Ascending aorta (tissue), 2 donors: ENCODE data around the gene PIBF1. TPM values are rescaled to one million over a fixed set of nuclear protein-coding genes. Genes with fewer than 3 reads are reported as not detected.

ENCODE experiments used
- DNase-seq, 2 donors: peaks; one replicate each; pipeline ENCODE4 v3.0.0-alpha.2; 2019; ENCODE audit warnings: low spot score in 2 of 2
- H3K27ac ChIP-seq, 2 donors: fragments of 200-600 bp; sonication (generic); one replicate each; pipeline ENCODE4 v1.5.1; 2016 to 2017; ENCODE audit warnings: mild to moderate bottlenecking in 1 of 2
- H3K27me3 ChIP-seq: fragments of 200-600 bp; sonication (generic); one replicate; pipeline ENCODE4 v1.5.1; 2017
- H3K36me3 ChIP-seq, 2 donors: fragments of 200-600 bp; sonication (generic); one replicate each; pipeline ENCODE4 v1.5.1; 2016
- H3K4me1 ChIP-seq, 2 donors: fragments of 200-600 bp; sonication (generic); one replicate each; pipeline ENCODE4 v1.5.1; 2016 to 2017; ENCODE audit warnings: mild to moderate bottlenecking in 1 of 2
- H3K4me3 ChIP-seq, 2 donors: fragments of 200-600 bp; sonication (generic); one replicate each; pipeline ENCODE4 v1.5.1; 2016 to 2017; ENCODE audit warnings: mild to moderate bottlenecking in 1 of 2
- H3K9me3 ChIP-seq, 2 donors: fragments of 200-600 bp; sonication (generic); one replicate each; pipeline ENCODE4 v1.5.1; 2016
- intact Hi-C: fragments of 100-400 bp; cut with DNase I; formaldehyde crosslinking; loops from one replicate; pipeline ENCODE4 v1.15.1; 2023
- total RNA-seq: library from RNA; depleted of rRNA; stranded (reverse); fragments of >200 nt; gene quantifications from one replicate; pipeline ENCODE4 v1.1.0, GENCODE V29; 2016
- TF ChIP-seq, protein P1 (sequence below), 3 experiments: fragments of 200-600 bp in 2 of 3; fragments of 450-650 bp in 1 of 3; sonication (generic) in 2 of 3; IDR thresholded peaks; one replicate each; pipeline ENCODE4 v1.5.1; 2016 to 2019; ENCODE audit warnings: antibody characterized with exemption in 3 of 3, mild to moderate bottlenecking in 1 of 3, moderate library complexity in 1 of 3

The PIBF1 gene
- total RNA-seq, 1 donor from 2014 or later = 17.0 TPM

DNA sequence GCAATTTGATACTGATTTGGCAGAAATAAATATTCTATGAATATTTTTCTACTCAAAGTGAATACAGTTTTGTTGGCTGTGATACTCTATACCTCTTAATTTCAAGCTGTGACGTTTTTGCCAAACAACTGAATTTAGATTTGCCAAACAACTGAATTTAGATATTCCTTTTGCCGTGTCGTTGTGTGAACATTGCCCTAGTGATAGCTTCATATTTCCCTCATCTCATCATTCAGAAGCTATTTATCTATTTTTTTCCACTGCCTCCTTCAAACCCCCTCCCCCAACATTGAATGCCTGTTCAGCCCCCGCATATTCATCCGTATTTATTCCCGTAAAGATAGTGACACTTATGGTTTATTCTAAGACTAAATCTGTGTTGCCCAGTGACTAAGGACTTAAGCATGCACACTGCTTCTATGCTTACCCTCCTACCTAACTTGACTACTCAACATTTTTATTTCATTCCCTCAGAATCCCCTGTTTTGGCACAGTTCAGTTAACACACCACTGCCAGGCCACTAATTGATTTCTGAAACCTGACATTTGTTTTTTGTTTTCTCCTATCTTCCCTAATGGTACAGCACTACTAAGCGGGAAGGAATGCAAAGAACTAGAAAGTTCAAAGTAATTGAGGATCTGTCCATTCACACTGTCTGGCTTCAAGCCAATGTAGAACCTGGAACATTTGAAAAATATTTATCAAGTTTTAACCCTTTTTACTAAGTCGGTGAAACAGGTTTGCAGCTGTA, 274.1 kb downstream of the PIBF1 start:
- intact Hi-C loops = loop anchor here (5.0 to 10.0 kb wide), 2 partner anchors 161 to 201 kb away; no protein-coding TSS in a partner anchor
- no peak for DNase-seq
- Histone ChIP-seq H3K4me3 (no peak overlapping the region), H3K36me3 (no peaks in the 10 kb centered on the region), H3K27me3 (no peaks in the 10 kb centered on the region), H3K4me1 (no peaks in the 10 kb centered on the region), H3K9me3 (no peaks in the 10 kb centered on the region), H3K27ac (no peak overlapping the region)
- TF ChIP-seq, protein P1, sequence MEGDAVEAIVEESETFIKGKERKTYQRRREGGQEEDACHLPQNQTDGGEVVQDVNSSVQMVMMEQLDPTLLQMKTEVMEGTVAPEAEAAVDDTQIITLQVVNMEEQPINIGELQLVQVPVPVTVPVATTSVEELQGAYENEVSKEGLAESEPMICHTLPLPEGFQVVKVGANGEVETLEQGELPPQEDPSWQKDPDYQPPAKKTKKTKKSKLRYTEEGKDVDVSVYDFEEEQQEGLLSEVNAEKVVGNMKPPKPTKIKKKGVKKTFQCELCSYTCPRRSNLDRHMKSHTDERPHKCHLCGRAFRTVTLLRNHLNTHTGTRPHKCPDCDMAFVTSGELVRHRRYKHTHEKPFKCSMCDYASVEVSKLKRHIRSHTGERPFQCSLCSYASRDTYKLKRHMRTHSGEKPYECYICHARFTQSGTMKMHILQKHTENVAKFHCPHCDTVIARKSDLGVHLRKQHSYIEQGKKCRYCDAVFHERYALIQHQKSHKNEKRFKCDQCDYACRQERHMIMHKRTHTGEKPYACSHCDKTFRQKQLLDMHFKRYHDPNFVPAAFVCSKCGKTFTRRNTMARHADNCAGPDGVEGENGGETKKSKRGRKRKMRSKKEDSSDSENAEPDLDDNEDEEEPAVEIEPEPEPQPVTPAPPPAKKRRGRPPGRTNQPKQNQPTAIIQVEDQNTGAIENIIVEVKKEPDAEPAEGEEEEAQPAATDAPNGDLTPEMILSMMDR (IDR thresholded peaks at IDR 0.05) = no peak

DNA sequence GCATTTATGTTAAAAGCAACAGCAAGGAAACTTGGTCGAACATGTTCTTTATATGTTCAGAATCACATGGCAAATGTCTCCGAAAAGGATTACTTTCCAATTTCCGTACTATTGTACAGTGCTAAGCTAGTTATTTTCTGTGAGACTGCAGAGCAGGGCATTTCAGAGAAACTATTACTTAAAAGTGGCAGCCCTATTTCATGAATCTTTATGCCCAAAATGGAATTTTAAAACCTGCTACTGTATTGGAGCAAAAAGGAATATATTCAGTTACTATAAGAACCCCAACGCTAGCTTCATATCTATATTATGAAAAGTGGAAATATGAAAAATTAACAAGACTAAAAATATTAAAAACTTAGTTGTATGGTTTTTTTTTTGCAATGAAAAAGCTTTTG, 274.6 kb downstream of the PIBF1 start:
- intact Hi-C loops = loop anchor here (5.0 to 10.0 kb wide), 2 partner anchors 161 to 202 kb away; no protein-coding TSS in a partner anchor
- Histone ChIP-seq H3K9me3 (no peaks in the 10 kb centered on the region), H3K4me1 (no peaks in the 10 kb centered on the region), H3K36me3 (no peaks in the 10 kb centered on the region), H3K4me3 (no peak overlapping the region), H3K27me3 (no peaks in the 10 kb centered on the region), H3K27ac (no peak overlapping the region)
- TF ChIP-seq, protein P1 (IDR thresholded peaks at IDR 0.05) = no peak
- no peak for DNase-seq

DNA sequence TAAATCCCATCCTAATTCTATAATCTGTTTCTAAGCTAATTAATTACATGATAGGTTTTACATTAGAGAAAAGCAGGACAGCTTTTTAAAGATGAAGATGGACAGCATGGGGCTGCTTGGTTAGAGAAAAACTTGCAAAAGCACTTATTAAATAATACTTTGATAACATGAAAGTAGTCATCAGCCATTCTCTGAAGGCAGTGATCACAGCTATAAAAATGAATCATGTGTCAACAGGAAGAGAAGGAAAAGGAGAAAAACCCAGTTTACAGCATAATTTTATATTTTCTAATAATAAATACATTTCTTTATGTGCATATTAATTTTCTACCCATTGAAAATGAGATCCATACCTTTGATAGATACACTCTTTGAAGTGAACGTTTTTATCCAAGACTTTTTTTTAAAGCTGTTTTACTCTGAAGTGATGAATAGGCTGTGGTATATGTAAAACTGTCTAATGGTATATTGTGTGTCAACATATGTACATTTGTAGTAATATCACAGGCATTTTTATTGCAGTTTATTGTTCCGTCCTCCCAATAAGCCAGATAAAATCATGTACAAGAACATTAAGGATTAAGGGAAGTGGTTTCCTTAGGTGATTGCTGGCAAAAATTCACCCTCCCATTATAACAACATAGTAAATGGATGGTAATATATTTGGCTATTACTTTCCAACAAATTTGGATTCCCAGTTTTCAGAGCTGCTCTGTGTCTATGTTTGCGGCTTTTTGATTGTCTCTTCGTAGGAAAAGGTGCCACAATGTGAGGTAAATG, 275.5 kb downstream of the PIBF1 start:
- intact Hi-C loops = loop anchor here (1.0 to 10.0 kb wide), 4 partner anchors 160 to 331 kb away; partner anchors contain the start of genes BORA, MZT1 and PIBF1
- Histone ChIP-seq H3K4me3 (peak overlapping the region; percentile 87 to 96), H3K4me1 (no peaks in the 10 kb centered on the region), H3K27me3 (no peaks in the 10 kb centered on the region), H3K27ac (no peak overlapping the region), H3K36me3 (no peaks in the 10 kb centered on the region), H3K9me3 (no peaks in the 10 kb centered on the region)
- DNase-seq = no peak
- TF ChIP-seq, protein P1 (IDR thresholded peaks at IDR 0.05) = no peak

DNA sequence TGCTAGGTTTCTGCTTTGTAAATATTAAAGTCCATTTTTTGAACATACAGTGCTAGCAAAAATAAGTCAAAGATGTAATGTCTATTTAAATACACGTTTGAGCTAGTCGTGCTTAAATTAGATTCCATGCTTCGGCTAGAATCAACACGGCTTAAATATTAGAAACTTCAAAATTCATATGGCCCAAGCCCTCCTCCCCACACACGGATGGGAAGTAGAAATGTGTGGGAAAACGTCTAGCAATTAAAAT, 276.1 kb downstream of the PIBF1 start:
- Histone ChIP-seq H3K4me3 (peak overlapping the region; percentile 87 to 96), H3K27ac (no peak overlapping the region), H3K36me3 (no peaks in the 10 kb centered on the region), H3K4me1 (no peaks in the 10 kb centered on the region), H3K9me3 (no peaks in the 10 kb centered on the region), H3K27me3 (no peaks in the 10 kb centered on the region)
- TF ChIP-seq, protein P1 (IDR thresholded peaks at IDR 0.05) = no peak
- intact Hi-C loops = loop anchor here (1.0 to 10.0 kb wide), 4 partner anchors 159 to 331 kb away; partner anchors contain the start of genes BORA, MZT1 and PIBF1
- no peak for DNase-seq

DNA sequence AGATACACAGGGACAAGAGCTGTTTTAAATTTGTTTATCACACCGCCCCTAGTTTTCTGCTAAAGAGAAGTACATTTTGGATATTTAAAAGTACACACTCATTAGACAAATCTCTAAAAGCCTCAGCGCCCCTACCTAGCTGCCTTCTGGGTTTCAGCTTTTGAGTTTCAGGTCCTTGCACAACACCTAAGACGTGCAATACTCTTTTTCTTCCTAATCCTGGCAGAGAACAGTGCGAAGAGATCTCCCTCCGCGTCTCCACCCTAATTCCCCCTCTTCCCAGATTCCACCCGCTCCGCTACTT, 276.5 kb downstream of the PIBF1 start:
- no peaks in the 10 kb centered on the region for H3K9me3 ChIP-seq
- intact Hi-C loops = loop anchor here (1.0 to 10.0 kb wide), 4 partner anchors 159 to 332 kb away; partner anchors contain the start of genes BORA, MZT1 and PIBF1
- peak overlapping the region in 1 of 2 donors; percentile 27 for H3K27ac ChIP-seq
- no peaks in the 10 kb centered on the region for H3K36me3 ChIP-seq
- DNase-seq = no peak
- TF ChIP-seq, protein P1 (IDR thresholded peaks at IDR 0.05) = no peak
- H3K27me3 ChIP-seq = no peaks in the 10 kb centered on the region
- H3K4me1 ChIP-seq = no peaks in the 10 kb centered on the region
- H3K4me3 ChIP-seq = peak overlapping the region; percentile 87 to 96
